SK-N-MC (cell line): ENCODE measurements around the gene GRB14.

ENCODE experiments used
- DNase-seq: peaks from one replicate; pipeline ENCODE4 v3.0.0-alpha.2; 2011; ENCODE audit warnings: low read depth, low spot score
- H3K27ac ChIP-seq: fragments of 200-600 bp; sonication (generic); 2 replicates; pipeline ENCODE4 v1.5.1; 2016; ENCODE audit warnings: mixed run types
- H3K36me3 ChIP-seq: fragments of 200-600 bp; sonication (generic); 2 replicates; pipeline ENCODE4 v1.6.1; 2017; ENCODE audit warnings: antibody characterized with exemption, low read length, mixed read lengths; ENCODE audit not compliant: insufficient read depth
- H3K4me3 ChIP-seq: fragments of 200-600 bp; sonication (generic); 2 replicates; pipeline ENCODE4 v1.5.1; 2016
- H3K9ac ChIP-seq: fragments of 200-600 bp; sonication (generic); 2 replicates; pipeline ENCODE4 v1.8.0; 2017; ENCODE audit warnings: mixed run types, mixed read lengths; ENCODE audit not compliant: insufficient read length
- H3K9me3 ChIP-seq: fragments of 200-600 bp; sonication (generic); 2 replicates; pipeline ENCODE4 v1.6.1; 2017; ENCODE audit warnings: low read depth, mild to moderate bottlenecking, antibody characterized with exemption, low read length, moderate library complexity, mixed read lengths
- EZH2 ChIP-seq: fragments of 200-600 bp; sonication (generic); IDR thresholded peaks from one replicate; pipeline ENCODE4 v1.6.1; 2017; ENCODE audit warnings: antibody characterized with exemption
- FOXP2 ChIP-seq: optimal IDR thresholded peaks from 2 replicates; pipeline ENCODE3; 2011; ENCODE audit warnings: mild to moderate bottlenecking, moderate library complexity; ENCODE audit not compliant: insufficient read depth; ENCODE audit errors: extremely low read length, control extremely low read depth
- POLR2AphosphoS5 ChIP-seq: IDR thresholded peaks from 2 replicates; pipeline ENCODE4 v1.6.1; 2012; ENCODE audit warnings: mild to moderate bottlenecking, low read depth, low read length, borderline replicate concordance

Gene GRB14

DNA sequence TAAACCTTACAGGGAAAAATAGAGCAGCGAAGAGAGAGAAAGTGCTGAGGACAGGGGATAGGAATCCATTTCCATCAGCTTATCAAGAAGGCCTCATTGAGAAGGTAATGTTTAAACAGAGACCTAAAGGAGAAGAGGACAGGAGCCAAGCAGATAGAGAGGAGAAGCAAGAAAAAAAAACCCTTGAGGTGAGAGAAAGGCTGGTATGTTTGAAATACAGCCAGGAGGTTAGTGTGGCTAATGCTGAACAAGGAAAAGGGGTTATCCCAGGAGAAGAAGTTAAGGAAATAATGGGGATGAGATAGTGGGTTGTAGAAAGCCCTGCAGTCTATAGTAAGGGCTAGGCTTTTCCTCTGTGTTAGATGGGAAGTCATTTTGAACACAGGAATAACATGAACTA is 90.8 kb downstream of the GRB14 start:
- DNase-seq, result no peak
- Histone ChIP-seq H3K4me3 (no peak overlapping the region), H3K9ac (no peak overlapping the region), H3K27ac (no peak overlapping the region), H3K36me3 (no peaks in the 10 kb centered on the region), H3K9me3 (no peaks in the 10 kb centered on the region)
- no peak for TF ChIP-seq POLR2AphosphoS5

DNA sequence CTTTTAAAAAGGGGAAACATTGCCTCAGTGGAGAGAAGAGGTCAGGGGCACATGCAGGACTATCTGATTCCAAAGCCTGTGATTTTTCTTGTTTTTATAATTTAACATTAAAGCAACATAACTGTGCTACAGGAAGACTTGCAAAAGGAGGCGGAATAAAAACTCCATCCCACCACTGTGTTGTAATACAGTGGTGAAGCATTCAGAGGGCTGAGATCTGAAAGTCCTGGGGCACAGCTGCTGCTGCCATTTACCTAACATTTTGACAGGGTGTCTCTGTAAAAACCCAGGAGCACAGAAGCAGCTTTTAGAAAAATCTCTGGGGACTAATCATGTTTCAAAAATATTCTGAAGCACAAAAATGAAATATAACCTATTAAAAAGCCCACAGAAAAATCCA is 97.6 kb downstream of the GRB14 start:
- no peak overlapping the region for H3K9ac ChIP-seq
- no peak overlapping the region for H3K27ac ChIP-seq
- H3K36me3 ChIP-seq, result no peaks in the 10 kb centered on the region
- TF ChIP-seq POLR2AphosphoS5, result no peak
- TF ChIP-seq EZH2, result no peak
- no peak for TF ChIP-seq FOXP2
- no peaks in the 10 kb centered on the region for H3K9me3 ChIP-seq
- no peak for DNase-seq
- H3K4me3 ChIP-seq, result no peak overlapping the region

DNA sequence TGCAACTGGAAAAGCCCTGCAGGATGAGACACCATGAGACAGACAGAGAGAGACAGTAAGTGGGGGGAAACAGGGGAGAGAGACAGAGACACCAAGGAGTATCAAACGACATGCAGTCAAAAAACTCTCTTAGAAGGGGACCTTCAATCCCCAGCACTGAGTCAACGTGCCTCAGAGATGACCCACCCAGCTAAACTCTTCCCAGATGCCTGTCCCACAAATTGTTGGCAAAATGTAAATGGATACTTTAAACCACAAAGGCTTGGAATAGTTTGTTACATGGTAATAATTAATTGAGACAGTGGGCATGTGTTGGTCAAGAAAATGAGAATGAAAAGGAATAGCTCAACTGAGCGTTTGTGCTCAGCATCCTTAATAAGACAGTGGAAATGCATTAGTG is 98.3 kb downstream of the GRB14 start:
- TF ChIP-seq POLR2AphosphoS5 (no peak), FOXP2 (no peak), EZH2 (no peak)
- no peak for DNase-seq
- no peaks in the 10 kb centered on the region for H3K9me3 ChIP-seq

DNA sequence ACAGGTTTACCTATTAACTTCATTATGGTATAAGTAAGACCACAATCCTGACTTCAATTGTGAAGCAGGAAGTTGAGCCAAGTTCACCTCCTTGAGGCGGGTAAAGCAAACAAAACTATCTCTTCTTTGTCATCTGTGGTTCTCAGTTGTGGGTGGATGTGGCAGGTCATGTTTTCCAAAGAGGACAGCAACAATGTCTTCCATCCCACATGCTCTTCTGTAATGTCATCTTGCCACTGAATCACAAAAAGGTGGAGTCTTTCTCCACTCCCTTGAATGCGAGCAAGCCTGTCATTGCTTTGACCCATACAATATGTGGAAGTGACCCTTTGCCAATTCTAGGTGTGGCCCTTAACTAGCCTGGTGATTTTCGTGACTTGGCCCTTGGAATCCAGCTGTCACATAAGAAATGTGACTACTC is 98.7 kb downstream of the GRB14 start:
- no peak overlapping the region for H3K9ac ChIP-seq
- no peak for DNase-seq
- H3K9me3 ChIP-seq, result no peaks in the 10 kb centered on the region
- no peaks in the 10 kb centered on the region for H3K36me3 ChIP-seq
- H3K27ac ChIP-seq, result no peak overlapping the region
- H3K4me3 ChIP-seq, result no peak overlapping the region
- TF ChIP-seq FOXP2 (no peak), EZH2 (no peak), POLR2AphosphoS5 (no peak)

More for the DNA sequence above, 98.3 kb downstream of the GRB14 start:
- no peak overlapping the region for H3K4me3 ChIP-seq
- H3K27ac ChIP-seq, result no peak overlapping the region
- H3K36me3 ChIP-seq, result no peaks in the 10 kb centered on the region
- H3K9ac ChIP-seq, result no peak overlapping the region

DNA sequence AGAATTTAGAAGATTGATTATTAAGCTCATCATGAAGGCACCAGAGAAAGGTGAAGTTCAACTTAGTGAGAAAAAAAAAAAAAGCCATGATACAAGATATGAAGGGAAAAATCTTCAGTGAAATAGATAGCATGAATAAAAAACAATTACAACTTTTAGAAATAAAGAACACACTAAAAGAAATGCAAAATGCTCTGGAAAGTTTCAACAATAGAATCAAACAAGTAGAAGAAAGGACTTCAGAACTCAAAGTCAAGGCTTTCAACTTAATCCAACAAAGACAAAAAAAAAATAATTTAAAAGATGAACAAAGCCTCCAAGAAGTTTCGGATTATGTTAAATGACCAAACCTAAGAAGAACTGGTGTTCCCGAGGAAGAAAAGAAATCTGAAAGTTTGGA is 105.5 kb downstream of the GRB14 start:
- H3K9ac ChIP-seq, result no peak overlapping the region

DNA sequence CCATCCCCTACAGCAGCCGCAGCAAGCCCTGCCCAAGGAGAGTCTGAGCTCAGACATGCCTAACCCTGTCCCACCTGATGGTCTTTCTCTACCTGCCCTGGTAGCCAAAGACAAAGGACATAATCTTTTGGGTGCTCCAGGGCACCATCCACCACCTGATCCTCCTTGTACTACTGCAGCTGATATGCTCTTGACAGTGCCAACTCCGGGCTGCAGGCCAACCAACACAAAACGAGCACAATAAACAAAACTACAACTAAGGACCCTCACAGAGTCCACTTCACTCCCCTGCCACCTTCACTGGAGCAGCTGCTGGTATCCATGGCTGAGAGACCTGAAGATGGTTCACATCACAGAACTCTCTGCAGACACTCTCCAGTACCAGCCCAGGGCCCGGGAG is 106.3 kb downstream of the GRB14 start:
- no peak for DNase-seq
- Histone ChIP-seq H3K9me3 (no peaks in the 10 kb centered on the region), H3K4me3 (no peak overlapping the region), H3K27ac (no peak overlapping the region), H3K36me3 (no peaks in the 10 kb centered on the region), H3K9ac (no peak overlapping the region)
- no peak for TF ChIP-seq POLR2AphosphoS5
- TF ChIP-seq EZH2, result no peak
- no peak for TF ChIP-seq FOXP2

More for the DNA sequence above, 105.5 kb downstream of the GRB14 start:
- Histone ChIP-seq H3K27ac (no peak overlapping the region), H3K4me3 (no peak overlapping the region), H3K36me3 (no peaks in the 10 kb centered on the region), H3K9me3 (no peaks in the 10 kb centered on the region)
- DNase-seq, result no peak
- TF ChIP-seq EZH2 (no peak), FOXP2 (no peak), POLR2AphosphoS5 (no peak)

DNA sequence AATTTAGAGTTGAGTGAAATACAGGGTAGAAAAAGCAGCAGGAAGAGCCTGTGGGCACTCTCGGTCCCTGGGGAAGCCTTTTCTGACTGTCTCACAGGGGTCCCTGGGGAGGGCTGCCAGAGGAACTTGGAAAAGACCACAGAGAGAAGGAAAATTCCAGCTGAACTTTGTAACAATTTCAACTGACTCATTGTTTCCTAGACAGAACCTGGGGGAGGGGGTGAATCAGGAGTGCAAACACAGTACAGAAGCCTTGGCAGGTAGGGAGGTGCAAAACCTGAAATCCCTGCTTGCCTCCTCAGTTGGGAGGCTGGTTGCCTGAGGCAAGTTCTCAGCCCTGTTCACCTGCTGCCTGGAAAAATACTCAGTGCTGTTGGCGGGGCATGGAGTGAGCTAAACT is 106.8 kb downstream of the GRB14 start:
- Histone ChIP-seq H3K9ac (no peak overlapping the region), H3K9me3 (no peaks in the 10 kb centered on the region), H3K27ac (no peak overlapping the region), H3K4me3 (no peak overlapping the region), H3K36me3 (no peaks in the 10 kb centered on the region)
- TF ChIP-seq POLR2AphosphoS5, result no peak
- TF ChIP-seq FOXP2, result no peak
- no peak for TF ChIP-seq EZH2
- no peak for DNase-seq

DNA sequence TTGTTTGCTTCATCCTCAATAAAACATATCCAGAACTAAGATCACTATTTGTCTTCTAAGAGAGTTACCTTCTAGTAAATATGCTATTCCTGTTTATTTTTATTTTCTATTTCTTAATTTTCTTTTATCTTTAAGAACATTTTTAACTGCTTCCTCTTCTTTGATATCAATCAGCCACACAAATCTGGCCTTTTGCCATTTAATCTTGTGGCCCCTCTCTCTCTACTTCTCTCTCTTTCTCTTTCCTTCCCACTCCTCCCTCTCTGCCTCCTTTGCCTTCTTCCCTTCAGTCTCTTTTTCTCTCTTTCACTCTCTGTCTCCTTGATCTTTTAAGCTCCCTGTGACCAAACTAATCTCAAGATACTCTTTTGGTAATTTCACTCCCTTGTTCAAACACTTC is 108.4 kb downstream of the GRB14 start:
- H3K9me3 ChIP-seq, result no peaks in the 10 kb centered on the region
- H3K9ac ChIP-seq, result no peak overlapping the region
- DNase-seq, result no peak
- H3K27ac ChIP-seq, result no peak overlapping the region
- H3K36me3 ChIP-seq, result no peaks in the 10 kb centered on the region
- H3K4me3 ChIP-seq, result no peak overlapping the region
- TF ChIP-seq POLR2AphosphoS5 (no peak), EZH2 (no peak), FOXP2 (no peak)

DNA sequence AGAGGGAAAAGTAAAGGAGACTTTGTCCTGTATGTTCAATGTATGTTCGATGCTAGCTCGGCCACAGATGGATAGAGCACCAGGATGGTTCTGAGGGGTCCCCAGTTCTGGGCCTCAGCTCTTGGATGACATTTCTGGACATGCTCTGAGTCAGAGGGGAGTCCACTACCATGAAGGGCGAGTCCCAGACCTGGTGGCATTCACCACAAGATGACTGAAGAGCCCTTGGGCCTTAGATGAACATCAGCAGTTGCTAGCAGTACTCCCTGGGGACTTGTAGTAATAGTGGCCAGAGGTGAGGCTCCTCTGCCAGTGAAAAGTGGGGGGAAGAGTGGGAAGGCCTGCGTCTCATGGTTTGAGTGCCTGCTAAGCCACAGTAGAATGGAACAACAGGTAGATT is 109.5 kb downstream of the GRB14 start:
- no peaks in the 10 kb centered on the region for H3K36me3 ChIP-seq
- no peak for DNase-seq
- H3K27ac ChIP-seq, result no peak overlapping the region
- TF ChIP-seq FOXP2, result no peak
- TF ChIP-seq POLR2AphosphoS5, result no peak
- no peaks in the 10 kb centered on the region for H3K9me3 ChIP-seq
- no peak overlapping the region for H3K9ac ChIP-seq
- H3K4me3 ChIP-seq, result no peak overlapping the region
